ENCODE measurements around the gene IFNA10. TPM values are rescaled to one million over a fixed set of nuclear protein-coding genes. Genes with fewer than 3 reads are reported as not detected.
A peak's percentile ranks its signal among the peaks of the same experiment; 100 is the strongest.

Gene IFNA10
- total and polyA plus RNA-seq, 2 of the 8 experiments (the other 6 are each of a cell fraction or from before 2014, with no cell fraction given): not detected

DNA sequence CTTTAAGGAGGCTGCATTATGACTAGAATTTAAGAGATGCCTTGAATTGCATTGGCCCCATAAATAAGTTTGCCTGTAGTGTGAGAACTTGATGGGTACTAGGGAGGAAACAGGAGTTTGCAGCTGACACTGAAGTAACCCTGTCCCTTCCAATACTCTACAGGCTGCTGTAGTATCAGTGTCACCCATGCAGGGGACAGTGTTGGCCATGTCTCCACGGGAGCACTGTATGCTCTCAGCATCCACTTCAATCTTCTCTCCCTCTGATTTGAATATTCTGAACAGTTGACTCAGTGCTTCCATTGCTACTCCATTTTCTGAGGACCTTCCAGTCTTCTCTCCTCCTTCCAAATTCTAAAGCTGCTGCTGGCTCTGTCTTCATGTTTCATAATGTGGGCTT, 44.2 kb upstream of the IFNA10 start:
- FAIRE-seq (no peak), DNase-seq (ENCODE audit: low read depth in 1 of 2, low spot score in 2 of 2) (no peak)
- Histone ChIP-seq H3K9ac (replicated peaks in 1 of 4; ENCODE audit: extremely low read depth in 1 of 4, low read depth in 3 of 4, low read length in 3 of 4) (no peak overlapping the region), H2AFZ (ENCODE audit: low read length) (no peak overlapping the region), H2BK12ac (ENCODE audit: low read depth, low read length) (no peak overlapping the region), H3K27ac (ENCODE audit: low read depth, low read length) (no peak overlapping the region), H4K8ac (ENCODE audit: extremely low read depth, insufficient read depth, low read length) (no peak overlapping the region), H4K91ac (replicated peaks; ENCODE audit: insufficient read length, low read length) (no peak overlapping the region), H3K79me1 (ENCODE audit: low read depth, low read length) (no peaks in the 10 kb centered on the region), H2BK120ac (replicated peaks; ENCODE audit: low read depth, low read length) (no peak overlapping the region), H3K4me2 (ENCODE audit: insufficient read depth in 1 of 2, low read depth in 2 of 2, low read length in 2 of 2) (peak overlapping the region in 1 of 2 experiments; percentile 16; a peak in 1 of 4 replicates), H3K9me3 (ENCODE audit: insufficient read depth in 2 of 2, low read depth in 1 of 2, low read length in 1 of 2) (no peaks in the 10 kb centered on the region), H2BK15ac (ENCODE audit: low read length) (no peak overlapping the region), H4K5ac (ENCODE audit: insufficient read length, low read depth, low read length) (no peak overlapping the region), H3K4me3 (ENCODE audit: extremely low read depth in 1 of 4, insufficient read depth in 2 of 4, low read depth in 3 of 4, low read length in 4 of 4) (no peak overlapping the region), H2BK20ac (ENCODE audit: low read length) (no peak overlapping the region), H3K18ac (ENCODE audit: extremely low read depth, low read length) (no peak overlapping the region), H2BK5ac (ENCODE audit: low read depth, low read length) (no peak overlapping the region), H2AK5ac (ENCODE audit: low read depth, low read length) (no peak overlapping the region), H3K56ac (replicated peaks; ENCODE audit: insufficient read length, low read depth, low read length) (no peak overlapping the region), H3K27me3 (replicated peaks in 1 of 4; ENCODE audit: control insufficient read depth in 3 of 4, extremely low read depth in 1 of 4, insufficient read depth in 3 of 4, low read length in 3 of 4) (no peaks in the 10 kb centered on the region; a peak in 1 of 7 replicates), H3K14ac (ENCODE audit: insufficient read length) (no peak overlapping the region), H3K36me3 (ENCODE audit: control insufficient read depth in 2 of 4, insufficient read depth in 4 of 4, low read length in 3 of 4) (no peaks in the 10 kb centered on the region), H3K23me2 (ENCODE audit: low read depth, low read length) (no peaks in the 10 kb centered on the region), H4K20me1 (replicated peaks in 1 of 2; ENCODE audit: control insufficient read depth in 1 of 2, insufficient read depth in 2 of 2, low read length in 2 of 2) (no peaks in the 10 kb centered on the region), H3K4me1 (replicated peaks in 1 of 4; ENCODE audit: control insufficient read depth in 3 of 4, insufficient read depth in 4 of 4, low read length in 3 of 4) (peaks cover 0 to 7% (median 3%) of the 10 kb centered on the region in 4 experiments; a peak in 3 of 7 replicates), H3K23ac (ENCODE audit: insufficient read length) (no peak overlapping the region), H3K79me2 (ENCODE audit: control insufficient read depth in 1 of 2, insufficient read depth in 2 of 2, low read length in 2 of 2) (no peaks in the 10 kb centered on the region), H3K4ac (replicated peaks; ENCODE audit: insufficient read length, low read depth, low read length) (no peak overlapping the region)
- ChIA-PET CTCF (ENCODE audit: partially characterized antibody) (interaction anchor here (0.6 to 5.4 kb wide), 21 partner anchors 10 to 203 kb away, joined by 3 to 53 read pairs (median 6); partner anchors contain the start of genes IFNA14 and KLHL9), POLR2A (ENCODE audit: partially characterized antibody) (no interaction called here)
- TF ChIP-seq CBX5 (IDR thresholded peaks at IDR 0.05; ENCODE audit: low read depth, low read length) (no peak), SIN3A (conservative IDR thresholded peaks at IDR 0.05 in 1 of 2, IDR thresholded peaks at IDR 0.05 in 1 of 2; ENCODE audit: low read depth in 1 of 2, low read length in 2 of 2) (no peak), EGR1 (IDR thresholded peaks at IDR 0.05; ENCODE audit: borderline replicate concordance, low read depth, low read length) (no peak), SUZ12 (IDR thresholded peaks at IDR 0.05; ENCODE audit: low read length) (no peak), SP4 (IDR thresholded peaks at IDR 0.05; ENCODE audit: low read length) (no peak), NANOG (IDR thresholded peaks at IDR 0.05; ENCODE audit: insufficient read depth, low read depth, low read length, poor library complexity, severe bottlenecking) (no peak), CREB1 (IDR thresholded peaks at IDR 0.05) (no peak), CTBP2 (IDR thresholded peaks at IDR 0.05; ENCODE audit: borderline replicate concordance, insufficient read depth, insufficient read length, low read length) (no peak), TAF1 (IDR thresholded peaks at IDR 0.05; ENCODE audit: low read depth, low read length) (no peak), CBX8 (IDR thresholded peaks at IDR 0.05; ENCODE audit: borderline replicate concordance, low read depth, low read length) (no peak)
- TF ChIP-seq, protein P1, sequence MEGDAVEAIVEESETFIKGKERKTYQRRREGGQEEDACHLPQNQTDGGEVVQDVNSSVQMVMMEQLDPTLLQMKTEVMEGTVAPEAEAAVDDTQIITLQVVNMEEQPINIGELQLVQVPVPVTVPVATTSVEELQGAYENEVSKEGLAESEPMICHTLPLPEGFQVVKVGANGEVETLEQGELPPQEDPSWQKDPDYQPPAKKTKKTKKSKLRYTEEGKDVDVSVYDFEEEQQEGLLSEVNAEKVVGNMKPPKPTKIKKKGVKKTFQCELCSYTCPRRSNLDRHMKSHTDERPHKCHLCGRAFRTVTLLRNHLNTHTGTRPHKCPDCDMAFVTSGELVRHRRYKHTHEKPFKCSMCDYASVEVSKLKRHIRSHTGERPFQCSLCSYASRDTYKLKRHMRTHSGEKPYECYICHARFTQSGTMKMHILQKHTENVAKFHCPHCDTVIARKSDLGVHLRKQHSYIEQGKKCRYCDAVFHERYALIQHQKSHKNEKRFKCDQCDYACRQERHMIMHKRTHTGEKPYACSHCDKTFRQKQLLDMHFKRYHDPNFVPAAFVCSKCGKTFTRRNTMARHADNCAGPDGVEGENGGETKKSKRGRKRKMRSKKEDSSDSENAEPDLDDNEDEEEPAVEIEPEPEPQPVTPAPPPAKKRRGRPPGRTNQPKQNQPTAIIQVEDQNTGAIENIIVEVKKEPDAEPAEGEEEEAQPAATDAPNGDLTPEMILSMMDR (IDR thresholded peaks at IDR 0.05; ENCODE audit: control extremely low read depth in 1 of 3, insufficient read depth in 1 of 3, low read depth in 1 of 3, low read length in 3 of 3): no peak
- 74% methylated on average over 1 of the region's 1 CpG; no CpG with 5 or more reads in 1 of the 2 experiments for WGBS, 2 experiments (ENCODE audit: extremely low coverage in 1 of 2, insufficient coverage in 1 of 2, insufficient read length in 1 of 2, insufficient replicate concordance in 2 of 2, low coverage in 1 of 2, low lambda C conversion rate in 2 of 2, missing lambda C conversion rate in 1 of 2)

Data from H1 (cell line).